Measurements from ENCODE around the gene FGF22.
"Not testable (repeated sequence)": the region's sequence is repeated elsewhere in the genome, so short reads cannot be mapped to it uniquely, and the experiment has no call there.

Gene FGF22

GRCh38 chr19:639253-640160 is at the start of gene FGF22:
TSS of gene FGF22 (plus strand) at chr19:639879. CDS start at chr19:639926, 47 bp downstream.
- DNase-seq = peak; percentile 81

- no peak for DNase-seq
These were observed 49.3 kb upstream of the FGF22 start for GRCh38 chr19:590396-590745.

- DNase-seq = no peak
These were observed 49.0 kb upstream of the FGF22 start for GRCh38 chr19:590750-591098.

GRCh38 chr19:591099-591958 is 48.4 kb upstream of the FGF22 start:
- no peak for DNase-seq

- no peak for DNase-seq
These were observed 47.6 kb upstream of the FGF22 start for GRCh38 chr19:592101-592500.

GRCh38 chr19:593055-593454 is 46.6 kb upstream of the FGF22 start:
- DNase-seq = no peak

GRCh38 chr19:593505-593904 is 46.2 kb upstream of the FGF22 start:
- DNase-seq = no peak

- DNase-seq = no peak
These were observed 45.3 kb upstream of the FGF22 start for GRCh38 chr19:594265-594870.

- no peak for DNase-seq
These were observed 44.1 kb upstream of the FGF22 start for GRCh38 chr19:595326-596262.

GRCh38 chr19:596263-596655 is 43.4 kb upstream of the FGF22 start:
- DNase-seq = no peak

- DNase-seq = no peak
These were observed 42.0 kb upstream of the FGF22 start for GRCh38 chr19:597406-598315.

GRCh38 chr19:601310-601709 is 38.4 kb upstream of the FGF22 start:
- DNase-seq = no peak

GRCh38 chr19:601790-602189 is 37.9 kb upstream of the FGF22 start:
- no peak for DNase-seq

GRCh38 chr19:602391-603301 is 37.0 kb upstream of the FGF22 start:
- DNase-seq = no peak

- not testable (repeated sequence) for DNase-seq
These were observed 36.4 kb upstream of the FGF22 start for GRCh38 chr19:603302-603639.

GRCh38 chr19:603779-604178 is 35.9 kb upstream of the FGF22 start:
- DNase-seq = not testable (repeated sequence)

GRCh38 chr19:604355-604754 is 35.3 kb upstream of the FGF22 start:
- DNase-seq = peak; percentile 59

GRCh38 chr19:605061-605971 is 34.4 kb upstream of the FGF22 start:
- peak; percentile 32 for DNase-seq
